Right lobe of liver (tissue), 6 donors: ENCODE results near the gene KIRREL3. TPM values are rescaled to one million over a fixed set of nuclear protein-coding genes. Genes with fewer than 3 reads are reported as not detected.

Experiments used
- ATAC-seq, 4 donors: fragments of 200-7000 bp; cut with Tn5 transposase; one replicate each; pipeline ENCODE4 v1.9.1; 2020; ENCODE audit warnings: mild to moderate bottlenecking in 4 of 4, moderate library complexity in 4 of 4
- DNase-seq, 3 donors: peaks; one replicate each; pipeline ENCODE4 v3.0.0-alpha.2; 2020
- H3K27ac ChIP-seq, 3 donors: fragments of 200-600 bp; one replicate each; pipeline ENCODE4 v1.8.0; 2022
- H3K27me3 ChIP-seq, 2 donors: fragments of 200-600 bp; one replicate each; pipeline ENCODE4 v1.8.0; 2022
- H3K36me3 ChIP-seq, 4 donors: fragments of 200-600 bp; sonication (generic) in 1 of 4; one replicate each; pipeline versions ENCODE4 v1.5.1 to v1.8.0; 2017 to 2022; ENCODE audit warnings: control low read depth in 1 of 4
- H3K4me1 ChIP-seq, 4 donors: fragments of 200-600 bp; sonication (generic) in 1 of 4; one replicate each; pipeline versions ENCODE4 v1.5.1 to v1.8.0; 2017 to 2022; ENCODE audit warnings: control low read depth in 1 of 4
- H3K4me3 ChIP-seq, 3 donors: fragments of 200-600 bp; one replicate each; pipeline ENCODE4 v1.8.0; 2022
- H3K9me3 ChIP-seq, 4 donors: fragments of 200-600 bp; sonication (generic) in 1 of 4; one replicate each; pipeline versions ENCODE4 v1.5.1 to v1.8.0; 2017 to 2022; ENCODE audit warnings: control low read depth in 1 of 4
- CTCF ChIP-seq, 4 donors: fragments of 200-600 bp in 3 of 4; fragments of 450-650 bp in 1 of 4; IDR thresholded peaks; one replicate each; pipeline versions ENCODE4 v1.5.1 to v1.8.0; 2016 to 2022; ENCODE audit warnings: antibody characterized with exemption in 4 of 4, mild to moderate bottlenecking in 2 of 4
- POLR2A ChIP-seq: fragments of 450-650 bp; IDR thresholded peaks from one replicate; pipeline ENCODE4 v1.6.1; 2017; ENCODE audit warnings: antibody characterized with exemption, mild to moderate bottlenecking
- WGBS: methylation state at CpG from one replicate; pipeline ENCODE4 v1.1.6; 2018; ENCODE audit warnings: low coverage, low lambda C conversion rate; ENCODE audit not compliant: insufficient coverage; ENCODE audit errors: missing lambda C conversion rate; 5-methylcytosine and 5-hydroxymethylcytosine counted together
- intact Hi-C, 2 donors: fragments of 100-400 bp; cut with DNase I; formaldehyde crosslinking; loops; one replicate each; pipeline versions ENCODE4 v1.11.2 to v1.14.1; 2022
- total RNA-seq, 6 experiments: library from RNA; depleted of rRNA in 2 of 6; stranded (reverse); fragments of >200 nt in 2 of 6; fragmentation: NEBNext Ultra II Directional in 3 of 6; extraction: Animal tissue kit (Norgen Biotek cat#: 25700) in 3 of 6; gene quantifications; one replicate each; pipeline versions ENCODE4 v1.1.0 to v1.2.4, GENCODE V29; 2016 to 2023
- donor health status: DM: no; HTN: yes; CAD: no.
- donor health status: DM: no; HTN: no; CAD: no.
- donor health status: DM: no; HTN: no; CAD: no.
- donor health status: DM: no; HTN: yes; CAD: no.
- donor health status: DM: no; HTN: yes; CAD: no.

Gene KIRREL3
- total RNA-seq, 6 experiments from 2014 or later, result not detected

GRCh38 chr11:126886636-126887035 is 113.9 kb downstream of the KIRREL3 start:
- DNase-seq (no peak), ATAC-seq (no peak)
- Histone ChIP-seq H3K4me1 (no peaks in the 10 kb centered on the region), H3K36me3 (no peaks in the 10 kb centered on the region), H3K27ac (no peak overlapping the region), H3K27me3 (no peaks in the 10 kb centered on the region), H3K4me3 (no peak overlapping the region), H3K9me3 (no peaks in the 10 kb centered on the region)
- intact Hi-C loops, result no loop called here
- 46% methylated on average over 1 of the region's 1 CpG for WGBS
- TF ChIP-seq POLR2A, result no peak

- H3K27ac ChIP-seq, result no peak overlapping the region
- H3K9me3 ChIP-seq, result no peaks in the 10 kb centered on the region
- H3K27me3 ChIP-seq, result no peaks in the 10 kb centered on the region
- 51% methylated on average over 3 of the region's 3 CpGs for WGBS
- no peak for DNase-seq
- TF ChIP-seq CTCF (IDR thresholded peaks at IDR 0.05), result no peak
- TF ChIP-seq POLR2A, result no peak
- no peaks in the 10 kb centered on the region for H3K36me3 ChIP-seq
- no peaks in the 10 kb centered on the region for H3K4me1 ChIP-seq
- no peak for ATAC-seq
- H3K4me3 ChIP-seq, result no peak overlapping the region
- intact Hi-C loops, result no loop called here
Measured at GRCh38 chr11:126886085-126886484, 114.5 kb downstream of the KIRREL3 start.

GRCh38 chr11:126884594-126884993 is 116.0 kb downstream of the KIRREL3 start:
- TF ChIP-seq POLR2A (no peak), CTCF (IDR thresholded peaks at IDR 0.05) (no peak)
- Histone ChIP-seq H3K4me3 (no peak overlapping the region), H3K9me3 (no peaks in the 10 kb centered on the region), H3K4me1 (no peaks in the 10 kb centered on the region), H3K36me3 (no peaks in the 10 kb centered on the region), H3K27ac (no peak overlapping the region), H3K27me3 (no peaks in the 10 kb centered on the region)
- intact Hi-C loops, result no loop called here
- 39% methylated on average over 5 of the region's 5 CpGs for WGBS
- no peak for DNase-seq
- no peak for ATAC-seq

GRCh38 chr11:126884192-126884591 is 116.4 kb downstream of the KIRREL3 start:
- 14% methylated on average over 3 of the region's 4 CpGs for WGBS
- Histone ChIP-seq H3K27ac (no peak overlapping the region), H3K9me3 (no peaks in the 10 kb centered on the region), H3K4me3 (no peak overlapping the region), H3K27me3 (no peaks in the 10 kb centered on the region), H3K4me1 (no peaks in the 10 kb centered on the region), H3K36me3 (no peaks in the 10 kb centered on the region)
- DNase-seq (no peak), ATAC-seq (no peak)
- intact Hi-C loops, result no loop called here
- TF ChIP-seq POLR2A (no peak), CTCF (IDR thresholded peaks at IDR 0.05) (no peak)

- DNase-seq (no peak), ATAC-seq (no peak)
- no peaks in the 10 kb centered on the region for H3K27me3 ChIP-seq
- H3K4me1 ChIP-seq, result no peaks in the 10 kb centered on the region
- no peaks in the 10 kb centered on the region for H3K36me3 ChIP-seq
- H3K9me3 ChIP-seq, result no peaks in the 10 kb centered on the region
- 58% methylated on average over 4 of the region's 5 CpGs for WGBS
- no peak overlapping the region for H3K27ac ChIP-seq
- no peak overlapping the region for H3K4me3 ChIP-seq
- intact Hi-C loops, result no loop called here
- TF ChIP-seq POLR2A (no peak), CTCF (IDR thresholded peaks at IDR 0.05) (no peak)
Measured at GRCh38 chr11:126880872-126881271, 119.7 kb downstream of the KIRREL3 start.
